ENCODE results near the gene TMEM145. TPM values are rescaled to one million over a fixed set of nuclear protein-coding genes. Genes with fewer than 3 reads are reported as not detected.

The TMEM145 gene
- total and polyA plus RNA-seq, 5 donors from 2014 or later = not detected

- no peaks in the 10 kb centered on the region for H3K9me3 ChIP-seq (ENCODE audit: control insufficient read depth in 2 of 2, low read length in 2 of 2)
- peak overlapping the region; percentile 90 to 98 (median 92) for H3K4me3 Mint-ChIP-seq
- no peaks in the 10 kb centered on the region for H3K9me3 Mint-ChIP-seq
- H3K36me3 ChIP-seq (ENCODE audit: control insufficient read depth, insufficient read depth, low read length) = peaks cover 9% of the 10 kb centered on the region
- peak overlapping the region; percentile 84 for H3K4me3 ChIP-seq (ENCODE audit: low read depth, low read length)
- DNase-seq (no peak), ATAC-seq (ENCODE audit: low read depth in 2 of 2) (no peak)
- H3K27ac ChIP-seq (ENCODE audit: insufficient read depth, low read length, poor library complexity, severe bottlenecking) = peak overlapping the region; percentile 99
- H3K4me1 Mint-ChIP-seq = peaks cover 0 to 26% (median 18%) of the 10 kb centered on the region in 4 donors
- no peaks in the 10 kb centered on the region for H3K27me3 ChIP-seq (ENCODE audit: control insufficient read depth, insufficient read depth, low read length)
- peak overlapping the region in 2 of 3 donors; percentile 98 to 99 for H3K27ac Mint-ChIP-seq
- H3K36me3 Mint-ChIP-seq = peaks cover 3% of the 10 kb centered on the region
- peaks cover 30% of the 10 kb centered on the region for H3K4me1 ChIP-seq (ENCODE audit: control insufficient read depth, insufficient read depth, low read length, poor library complexity, severe bottlenecking)
- no peaks in the 10 kb centered on the region for H3K27me3 Mint-ChIP-seq
Observed at GRCh38 chr19:42269478-42270345, 43.4 kb upstream of the TMEM145 start.

GRCh38 chr19:42270346-42271044 lies 42.6 kb upstream of the TMEM145 start:
- Histone ChIP-seq H3K4me3 (ENCODE audit: low read depth, low read length) (peak overlapping the region; percentile 84), H3K27ac (ENCODE audit: insufficient read depth, low read length, poor library complexity, severe bottlenecking) (peak overlapping the region; percentile 99), H3K9me3 (ENCODE audit: control insufficient read depth in 2 of 2, low read length in 2 of 2) (no peaks in the 10 kb centered on the region), H3K36me3 (ENCODE audit: control insufficient read depth, insufficient read depth, low read length) (peaks cover 11% of the 10 kb centered on the region), H3K27me3 (ENCODE audit: control insufficient read depth, insufficient read depth, low read length) (no peaks in the 10 kb centered on the region), H3K4me1 (ENCODE audit: control insufficient read depth, insufficient read depth, low read length, poor library complexity, severe bottlenecking) (peaks cover 35% of the 10 kb centered on the region)
- peak; percentile 58 to 88 (median 66) for DNase-seq
- H3K27ac Mint-ChIP-seq = peak overlapping the region in 2 of 3 donors; percentile 98 to 99
- no peaks in the 10 kb centered on the region for H3K27me3 Mint-ChIP-seq
- H3K36me3 Mint-ChIP-seq = peaks cover 9% of the 10 kb centered on the region
- ATAC-seq (ENCODE audit: low read depth in 2 of 2) = no peak
- H3K4me1 Mint-ChIP-seq = peaks cover 0 to 32% (median 24%) of the 10 kb centered on the region in 4 donors
- no peaks in the 10 kb centered on the region for H3K9me3 Mint-ChIP-seq
- H3K4me3 Mint-ChIP-seq = peak overlapping the region; percentile 90 to 98 (median 92)

- Mint-ChIP-seq H3K4me1 (peaks cover 0 to 36% (median 27%) of the 10 kb centered on the region in 4 donors), H3K4me3 (peak overlapping the region; percentile 59 to 93 (median 78)), H3K27ac (peak overlapping the region in 2 of 3 donors; percentile 25 to 63), H3K36me3 (peaks cover 11% of the 10 kb centered on the region), H3K9me3 (no peaks in the 10 kb centered on the region), H3K27me3 (no peaks in the 10 kb centered on the region)
- Histone ChIP-seq H3K4me3 (ENCODE audit: low read depth, low read length) (peak overlapping the region; percentile 53), H3K9me3 (ENCODE audit: control insufficient read depth in 2 of 2, low read length in 2 of 2) (no peaks in the 10 kb centered on the region), H3K27me3 (ENCODE audit: control insufficient read depth, insufficient read depth, low read length) (no peaks in the 10 kb centered on the region), H3K4me1 (ENCODE audit: control insufficient read depth, insufficient read depth, low read length, poor library complexity, severe bottlenecking) (peaks cover 38% of the 10 kb centered on the region), H3K36me3 (ENCODE audit: control insufficient read depth, insufficient read depth, low read length) (peaks cover 11% of the 10 kb centered on the region), H3K27ac (ENCODE audit: insufficient read depth, low read length, poor library complexity, severe bottlenecking) (peak overlapping the region; percentile 99)
- DNase-seq (no peak), ATAC-seq (ENCODE audit: low read depth in 2 of 2) (no peak)
Observed at GRCh38 chr19:42271045-42271419, 42.1 kb upstream of the TMEM145 start.

GRCh38 chr19:42271861-42272534 lies 41.1 kb upstream of the TMEM145 start:
- H3K4me1 Mint-ChIP-seq = peaks cover 0 to 46% (median 33%) of the 10 kb centered on the region in 4 donors
- H3K36me3 ChIP-seq (ENCODE audit: control insufficient read depth, insufficient read depth, low read length) = peaks cover 11% of the 10 kb centered on the region
- ATAC-seq (ENCODE audit: low read depth in 2 of 2) (no peak), DNase-seq (no peak)
- no peak overlapping the region for H3K27ac Mint-ChIP-seq
- H3K36me3 Mint-ChIP-seq = peaks cover 14% of the 10 kb centered on the region
- H3K27me3 Mint-ChIP-seq = no peaks in the 10 kb centered on the region
- H3K27ac ChIP-seq (ENCODE audit: insufficient read depth, low read length, poor library complexity, severe bottlenecking) = peak overlapping the region; percentile 99
- no peak overlapping the region for H3K4me3 ChIP-seq (ENCODE audit: low read depth, low read length)
- no peaks in the 10 kb centered on the region for H3K27me3 ChIP-seq (ENCODE audit: control insufficient read depth, insufficient read depth, low read length)
- peak overlapping the region in 1 of 4 donors; percentile 83 for H3K4me3 Mint-ChIP-seq
- H3K9me3 ChIP-seq (ENCODE audit: control insufficient read depth in 2 of 2, low read length in 2 of 2) = no peaks in the 10 kb centered on the region
- H3K9me3 Mint-ChIP-seq = peaks cover 0 to 2% (median 0%) of the 10 kb centered on the region in 7 donors
- H3K4me1 ChIP-seq (ENCODE audit: control insufficient read depth, insufficient read depth, low read length, poor library complexity, severe bottlenecking) = peaks cover 48% of the 10 kb centered on the region

GRCh38 chr19:42272535-42272897 lies 40.6 kb upstream of the TMEM145 start:
- ATAC-seq (ENCODE audit: low read depth in 2 of 2) = no peak
- H3K4me1 Mint-ChIP-seq = peaks cover 0 to 50% (median 35%) of the 10 kb centered on the region in 4 donors

GRCh38 chr19:42272989-42273406 lies 40.1 kb upstream of the TMEM145 start:
- H3K27me3 Mint-ChIP-seq = no peaks in the 10 kb centered on the region
- Histone ChIP-seq H3K27ac (ENCODE audit: insufficient read depth, low read length, poor library complexity, severe bottlenecking) (no peak overlapping the region), H3K9me3 (ENCODE audit: control insufficient read depth in 2 of 2, low read length in 2 of 2) (no peaks in the 10 kb centered on the region), H3K4me3 (ENCODE audit: low read depth, low read length) (no peak overlapping the region), H3K27me3 (ENCODE audit: control insufficient read depth, insufficient read depth, low read length) (no peaks in the 10 kb centered on the region), H3K36me3 (ENCODE audit: control insufficient read depth, insufficient read depth, low read length) (peaks cover 11% of the 10 kb centered on the region), H3K4me1 (ENCODE audit: control insufficient read depth, insufficient read depth, low read length, poor library complexity, severe bottlenecking) (peaks cover 44% of the 10 kb centered on the region)
- no peak overlapping the region for H3K4me3 Mint-ChIP-seq
- H3K4me1 Mint-ChIP-seq = peaks cover 0 to 50% (median 33%) of the 10 kb centered on the region in 4 donors
- peaks cover 0 to 2% (median 0%) of the 10 kb centered on the region in 7 donors for H3K9me3 Mint-ChIP-seq
- DNase-seq = no peak
- ATAC-seq (ENCODE audit: low read depth in 2 of 2) = no peak
- no peak overlapping the region for H3K27ac Mint-ChIP-seq
- peaks cover 14% of the 10 kb centered on the region for H3K36me3 Mint-ChIP-seq

More at GRCh38 chr19:42272535-42272897, 40.6 kb upstream of the TMEM145 start:
- H3K4me3 Mint-ChIP-seq = no peak overlapping the region
- H3K36me3 Mint-ChIP-seq = peaks cover 14% of the 10 kb centered on the region
- Histone ChIP-seq H3K4me3 (ENCODE audit: low read depth, low read length) (no peak overlapping the region), H3K36me3 (ENCODE audit: control insufficient read depth, insufficient read depth, low read length) (peaks cover 11% of the 10 kb centered on the region), H3K4me1 (ENCODE audit: control insufficient read depth, insufficient read depth, low read length, poor library complexity, severe bottlenecking) (peaks cover 48% of the 10 kb centered on the region), H3K27ac (ENCODE audit: insufficient read depth, low read length, poor library complexity, severe bottlenecking) (no peak overlapping the region), H3K9me3 (ENCODE audit: control insufficient read depth in 2 of 2, low read length in 2 of 2) (no peaks in the 10 kb centered on the region), H3K27me3 (ENCODE audit: control insufficient read depth, insufficient read depth, low read length) (no peaks in the 10 kb centered on the region)
- H3K27me3 Mint-ChIP-seq = no peaks in the 10 kb centered on the region
- no peak for DNase-seq
- peaks cover 0 to 2% (median 0%) of the 10 kb centered on the region in 7 donors for H3K9me3 Mint-ChIP-seq
- no peak overlapping the region for H3K27ac Mint-ChIP-seq

- DNase-seq (no peak), ATAC-seq (ENCODE audit: low read depth in 2 of 2) (no peak)
- no peaks in the 10 kb centered on the region for H3K27me3 ChIP-seq (ENCODE audit: control insufficient read depth, insufficient read depth, low read length)
- Mint-ChIP-seq H3K9me3 (peaks cover 0 to 2% (median 0%) of the 10 kb centered on the region in 7 donors), H3K27me3 (no peaks in the 10 kb centered on the region), H3K27ac (no peak overlapping the region), H3K4me1 (peaks cover 0 to 55% (median 34%) of the 10 kb centered on the region in 4 donors), H3K36me3 (peaks cover 14% of the 10 kb centered on the region), H3K4me3 (peak overlapping the region in 1 of 4 donors; percentile 19)
- H3K9me3 ChIP-seq (ENCODE audit: control insufficient read depth in 2 of 2, low read length in 2 of 2) = no peaks in the 10 kb centered on the region
- H3K4me3 ChIP-seq (ENCODE audit: low read depth, low read length) = no peak overlapping the region
- no peak overlapping the region for H3K27ac ChIP-seq (ENCODE audit: insufficient read depth, low read length, poor library complexity, severe bottlenecking)
- peaks cover 11% of the 10 kb centered on the region for H3K36me3 ChIP-seq (ENCODE audit: control insufficient read depth, insufficient read depth, low read length)
- H3K4me1 ChIP-seq (ENCODE audit: control insufficient read depth, insufficient read depth, low read length, poor library complexity, severe bottlenecking) = peaks cover 43% of the 10 kb centered on the region
Observed at GRCh38 chr19:42273407-42274064, 39.6 kb upstream of the TMEM145 start.
